Mesendoderm (in vitro differentiated cells): Measurements from ENCODE around the gene MAPK6.

Experiments
- DNase-seq: peaks from one replicate; pipeline ENCODE4 v3.0.0; 2013
- H2AK5ac ChIP-seq: 2 replicates; pipeline ENCODE4 v1.6.1; 2013; ENCODE audit warnings: low read length, inconsistent platforms
- H2BK120ac ChIP-seq: 2 replicates; pipeline ENCODE4 v1.6.1; 2013; ENCODE audit warnings: low read depth, mild to moderate bottlenecking, low read length, moderate library complexity, mixed read lengths
- H2BK15ac ChIP-seq: replicated peaks from 2 replicates; pipeline ENCODE4 v1.6.1; 2013; ENCODE audit warnings: low read depth, mild to moderate bottlenecking, moderate library complexity
- H2BK5ac ChIP-seq: 2 replicates; pipeline ENCODE4 v1.6.1; 2013; ENCODE audit warnings: low read length, inconsistent platforms
- H3K18ac ChIP-seq: 2 replicates; pipeline ENCODE4 v1.6.1; 2013; ENCODE audit warnings: mild to moderate bottlenecking, low read length, mixed read lengths
- H3K23ac ChIP-seq: one replicate; pipeline ENCODE4 v1.6.1; 2013; ENCODE audit warnings: low read length
- H3K27ac ChIP-seq: 2 replicates; pipeline ENCODE4 v1.5.1; 2013; ENCODE audit warnings: low read depth, mild to moderate bottlenecking, inconsistent platforms, low read length, moderate library complexity
- H3K27me3 ChIP-seq: 2 replicates; pipeline ENCODE4 v1.6.1; 2013; ENCODE audit warnings: low read length, control low read depth, mild to moderate bottlenecking, inconsistent platforms; ENCODE audit not compliant: insufficient read depth, poor library complexity
- H3K36me3 ChIP-seq: 2 replicates; pipeline ENCODE4 v1.6.1; 2013; ENCODE audit warnings: low read length, inconsistent platforms; ENCODE audit not compliant: control insufficient read depth, insufficient read depth
- H3K4ac ChIP-seq: one replicate; pipeline ENCODE4 v1.6.1; 2013; ENCODE audit warnings: low read depth, mild to moderate bottlenecking, low read length, moderate library complexity
- H3K4me1 ChIP-seq: 2 replicates; pipeline ENCODE4 v1.6.1; 2013; ENCODE audit warnings: low read depth, low read length, inconsistent platforms; ENCODE audit not compliant: control insufficient read depth
- H3K4me2 ChIP-seq: 2 replicates; pipeline ENCODE4 v1.6.1; 2013; ENCODE audit warnings: low read length
- H3K4me3 ChIP-seq: 2 replicates; pipeline ENCODE4 v1.5.1; 2013; ENCODE audit warnings: mild to moderate bottlenecking, low read length
- H3K56ac ChIP-seq: one replicate; pipeline ENCODE4 v1.6.1; 2013; ENCODE audit warnings: low read length
- H3K79me1 ChIP-seq: 2 replicates; pipeline ENCODE4 v1.6.1; 2013; ENCODE audit warnings: low read length, inconsistent platforms
- H3K79me2 ChIP-seq: 2 replicates; pipeline ENCODE4 v1.6.1; 2013; ENCODE audit warnings: mild to moderate bottlenecking, low read length; ENCODE audit not compliant: control insufficient read depth, insufficient read depth
- H3K9ac ChIP-seq: 2 replicates; pipeline ENCODE4 v1.6.1; 2013; ENCODE audit warnings: low read length, inconsistent platforms
- H4K5ac ChIP-seq: one replicate; pipeline ENCODE4 v1.6.1; 2013; ENCODE audit warnings: low read length
- H4K8ac ChIP-seq: one replicate; pipeline ENCODE4 v1.6.1; 2013; ENCODE audit warnings: low read depth, mild to moderate bottlenecking, control low read depth, low read length, moderate library complexity
- WGBS: extraction: QIAGEN DNeasy Blood & Tissue Kit; methylation state at CpG from one replicate; pipeline ENCODE4 v1.1.7; 2013; ENCODE audit warnings: low lambda C conversion rate, missing lambda C conversion rate; ENCODE audit not compliant: insufficient coverage; ENCODE audit errors: extremely low coverage; 5-methylcytosine and 5-hydroxymethylcytosine counted together

The MAPK6 gene

GRCh38 chr15:52006702-52007340, 12.2 kb upstream of the MAPK6 start:
- Histone ChIP-seq H4K8ac (no peak overlapping the region), H3K23ac (no peak overlapping the region), H3K4me2 (no peak overlapping the region), H3K9ac (no peak overlapping the region), H2BK15ac (no peak overlapping the region), H2BK120ac (no peak overlapping the region), H3K18ac (no peak overlapping the region), H4K5ac (no peak overlapping the region), H3K27me3 (no peaks in the 10 kb centered on the region), H3K36me3 (no peaks in the 10 kb centered on the region), H3K4me3 (no peak overlapping the region), H3K4me1 (no peaks in the 10 kb centered on the region), H3K79me1 (no peaks in the 10 kb centered on the region), H3K27ac (no peak overlapping the region), H2AK5ac (no peak overlapping the region), H3K4ac (no peak overlapping the region), H2BK5ac (no peak overlapping the region), H3K56ac (no peak overlapping the region), H3K79me2 (no peaks in the 10 kb centered on the region)
- DNase-seq, result no peak
- no CpG with 5 or more reads among the region's 3 CpGs for WGBS

GRCh38 chr15:52008359-52008697, 10.7 kb upstream of the MAPK6 start:
- H3K4me3 ChIP-seq, result no peak overlapping the region
- no peak for DNase-seq
- H3K23ac ChIP-seq, result no peak overlapping the region
- no peak overlapping the region for H3K4me2 ChIP-seq
- no peak overlapping the region for H3K9ac ChIP-seq
- H3K79me2 ChIP-seq, result no peaks in the 10 kb centered on the region
- no peak overlapping the region for H4K8ac ChIP-seq
- H3K27ac ChIP-seq, result no peak overlapping the region
- no peak overlapping the region for H3K56ac ChIP-seq
- H3K4me1 ChIP-seq, result no peaks in the 10 kb centered on the region
- H4K5ac ChIP-seq, result no peak overlapping the region
- no peaks in the 10 kb centered on the region for H3K79me1 ChIP-seq
- no CpG with 5 or more reads among the region's 5 CpGs for WGBS
- H3K18ac ChIP-seq, result no peak overlapping the region
- no peak overlapping the region for H2BK5ac ChIP-seq
- H3K4ac ChIP-seq, result no peak overlapping the region
- H2AK5ac ChIP-seq, result no peak overlapping the region
- no peak overlapping the region for H2BK15ac ChIP-seq
- H3K27me3 ChIP-seq, result no peaks in the 10 kb centered on the region
- H2BK120ac ChIP-seq, result no peak overlapping the region
- no peaks in the 10 kb centered on the region for H3K36me3 ChIP-seq

GRCh38 chr15:52008698-52009434, 10.2 kb upstream of the MAPK6 start:
- Histone ChIP-seq H3K23ac (no peak overlapping the region), H2BK120ac (no peak overlapping the region), H3K79me2 (no peaks in the 10 kb centered on the region), H4K5ac (no peak overlapping the region), H3K4ac (no peak overlapping the region), H3K4me2 (no peak overlapping the region), H3K27ac (no peak overlapping the region), H3K27me3 (no peaks in the 10 kb centered on the region), H2BK5ac (no peak overlapping the region), H3K79me1 (no peaks in the 10 kb centered on the region), H3K56ac (no peak overlapping the region), H3K4me3 (no peak overlapping the region), H3K9ac (no peak overlapping the region), H2BK15ac (no peak overlapping the region), H4K8ac (no peak overlapping the region), H3K4me1 (no peaks in the 10 kb centered on the region), H2AK5ac (no peak overlapping the region), H3K18ac (no peak overlapping the region), H3K36me3 (no peaks in the 10 kb centered on the region)
- DNase-seq, result peak; percentile 93
- WGBS, result no CpG with 5 or more reads among the region's 2 CpGs

GRCh38 chr15:52010633-52011595, 8.1 kb upstream of the MAPK6 start:
- no peaks in the 10 kb centered on the region for H3K79me2 ChIP-seq
- no CpG with 5 or more reads among the region's 14 CpGs for WGBS
- H3K27ac ChIP-seq, result no peak overlapping the region

GRCh38 chr15:52011711-52012144, 7.3 kb upstream of the MAPK6 start:
- no peak overlapping the region for H3K4me3 ChIP-seq
- no peak overlapping the region for H3K4me2 ChIP-seq
- H3K23ac ChIP-seq, result no peak overlapping the region
- H4K8ac ChIP-seq, result no peak overlapping the region
- no peaks in the 10 kb centered on the region for H3K27me3 ChIP-seq
- no peak overlapping the region for H2BK5ac ChIP-seq
- no peak overlapping the region for H3K9ac ChIP-seq
- no peak overlapping the region for H3K27ac ChIP-seq
- H2AK5ac ChIP-seq, result no peak overlapping the region
- no peak overlapping the region for H4K5ac ChIP-seq
- H3K79me2 ChIP-seq, result no peaks in the 10 kb centered on the region
- H3K4me1 ChIP-seq, result no peaks in the 10 kb centered on the region
- H3K56ac ChIP-seq, result no peak overlapping the region
- DNase-seq, result no peak
- H3K79me1 ChIP-seq, result no peaks in the 10 kb centered on the region
- WGBS, result no CpG with 5 or more reads among the region's 3 CpGs
- no peak overlapping the region for H2BK120ac ChIP-seq
- no peaks in the 10 kb centered on the region for H3K36me3 ChIP-seq
- no peak overlapping the region for H3K18ac ChIP-seq
- H3K4ac ChIP-seq, result no peak overlapping the region
- H2BK15ac ChIP-seq, result no peak overlapping the region

More at GRCh38 chr15:52010633-52011595, 8.1 kb upstream of the MAPK6 start:
- H2BK120ac ChIP-seq, result peak overlapping the region; percentile 90
- H4K5ac ChIP-seq, result no peak overlapping the region
- no peaks in the 10 kb centered on the region for H3K27me3 ChIP-seq
- H2BK15ac ChIP-seq, result no peak overlapping the region
- H2BK5ac ChIP-seq, result no peak overlapping the region
- no peak overlapping the region for H3K23ac ChIP-seq
- H3K79me1 ChIP-seq, result no peaks in the 10 kb centered on the region
- H3K9ac ChIP-seq, result no peak overlapping the region
- no peak overlapping the region for H3K18ac ChIP-seq
- H3K4ac ChIP-seq, result no peak overlapping the region
- no peaks in the 10 kb centered on the region for H3K4me1 ChIP-seq
- H3K4me3 ChIP-seq, result no peak overlapping the region
- H3K4me2 ChIP-seq, result no peak overlapping the region
- no peak for DNase-seq
- no peak overlapping the region for H4K8ac ChIP-seq
- no peak overlapping the region for H3K56ac ChIP-seq
- H2AK5ac ChIP-seq, result no peak overlapping the region
- H3K36me3 ChIP-seq, result no peaks in the 10 kb centered on the region
